SK-N-SH treated with all-trans-retinoic acid at 6 μM for 48 hours (cell line): ENCODE data around the gene FNDC7.
A peak's percentile ranks its signal among the peaks of the same experiment; 100 is the strongest.

ENCODE experiments used
- ATAC-seq: fragments of 200-7000 bp; cut with Tn5 transposase; 3 replicates; pipeline ENCODE4 v1.9.1; 2020; ENCODE audit warnings: mild to moderate bottlenecking, moderate library complexity
- ARNTL ChIP-seq: fragments of 450-650 bp; formaldehyde crosslinking; IDR thresholded peaks from 2 replicates; pipeline ENCODE4 v1.5.0; 2020; ENCODE audit warnings: low read depth, mild to moderate bottlenecking, moderate library complexity, borderline replicate concordance
- BACH2 ChIP-seq: fragments of 250-450 bp; sonication (Bioruptor Pico); IDR thresholded peaks from 2 replicates; pipeline ENCODE4 v1.9.0; 2021; ENCODE audit warnings: mild to moderate bottlenecking, borderline replicate concordance
- CSDC2 ChIP-seq: fragments of 250-450 bp; sonication (Bioruptor Pico); IDR thresholded peaks from 2 replicates; pipeline ENCODE4 v1.5.0; 2020; ENCODE audit warnings: mild to moderate bottlenecking, moderate library complexity
- CSRNP3 ChIP-seq: fragments of 250-450 bp; sonication (Bioruptor Pico); IDR thresholded peaks from 2 replicates; pipeline ENCODE4 v1.5.1; 2021; ENCODE audit warnings: mild to moderate bottlenecking, moderate library complexity
- ESRRG ChIP-seq: fragments of 250-450 bp; sonication (Bioruptor Pico); IDR thresholded peaks from 2 replicates; pipeline ENCODE4 v1.6.1; 2021; ENCODE audit warnings: mild to moderate bottlenecking
- GLIS3 ChIP-seq: fragments of 250-450 bp; sonication (Bioruptor Pico); IDR thresholded peaks from 2 replicates; pipeline ENCODE4 v1.5.0; 2020; ENCODE audit warnings: mild to moderate bottlenecking, moderate library complexity
- ISL1 ChIP-seq: fragments of 250-450 bp; sonication (Bioruptor Pico); IDR thresholded peaks from 2 replicates; pipeline ENCODE4 v2.1.2; 2022; ENCODE audit warnings: mild to moderate bottlenecking, moderate library complexity
- OSR1 ChIP-seq: fragments of 250-450 bp; sonication (Bioruptor Pico); IDR thresholded peaks from 2 replicates; pipeline ENCODE4 v1.8.0; 2022; ENCODE audit warnings: moderate library complexity, mild to moderate bottlenecking, inconsistent platforms
- PATZ1 ChIP-seq: fragments of 250-450 bp; sonication (Bioruptor Pico); IDR thresholded peaks from 2 replicates; pipeline ENCODE4 v1.8.0; 2020; ENCODE audit warnings: mild to moderate bottlenecking, moderate library complexity, borderline replicate concordance
- POU6F1 ChIP-seq: fragments of 250-450 bp; sonication (Bioruptor Pico); IDR thresholded peaks from 2 replicates; pipeline ENCODE4 v1.8.0; 2021; ENCODE audit warnings: low read depth, mild to moderate bottlenecking, moderate library complexity, borderline replicate concordance
- RARB ChIP-seq: fragments of 250-450 bp; sonication (Bioruptor Pico); IDR thresholded peaks from 2 replicates; pipeline ENCODE4 v1.8.0; 2021; ENCODE audit warnings: mild to moderate bottlenecking, moderate library complexity
- SNAI2 ChIP-seq: fragments of 250-450 bp; sonication (Bioruptor Pico); IDR thresholded peaks from 2 replicates; pipeline ENCODE4 v1.5.0; 2020; ENCODE audit warnings: mild to moderate bottlenecking, moderate library complexity
- TCF4 ChIP-seq: fragments of 250-450 bp; sonication (Bioruptor Pico); IDR thresholded peaks from 2 replicates; pipeline ENCODE4 v1.8.0; 2021; ENCODE audit warnings: mild to moderate bottlenecking, moderate library complexity, borderline replicate concordance
- TOX ChIP-seq: fragments of 250-450 bp; sonication (Bioruptor Pico); IDR thresholded peaks from 2 replicates; pipeline ENCODE4 v1.8.0; 2021; ENCODE audit warnings: mild to moderate bottlenecking, moderate library complexity, borderline replicate concordance
- ZC3H10 ChIP-seq: fragments of 250-450 bp; sonication (Bioruptor Pico); IDR thresholded peaks from 2 replicates; pipeline ENCODE4 v1.5.1; 2021; ENCODE audit warnings: mild to moderate bottlenecking, moderate library complexity
- ZFP3 ChIP-seq: fragments of 250-450 bp; sonication (Bioruptor Pico); IDR thresholded peaks from 2 replicates; pipeline ENCODE4 v1.5.0; 2020; ENCODE audit warnings: mild to moderate bottlenecking, moderate library complexity
- ZFP30 ChIP-seq: fragments of 450-650 bp; formaldehyde crosslinking; IDR thresholded peaks from 2 replicates; pipeline ENCODE4 v1.5.0; 2022; ENCODE audit warnings: mild to moderate bottlenecking, moderate library complexity
- ZNF70 ChIP-seq: fragments of 450-650 bp; formaldehyde crosslinking; IDR thresholded peaks from 2 replicates; pipeline ENCODE4 v1.5.0; 2020; ENCODE audit warnings: mild to moderate bottlenecking, moderate library complexity
- ZNF8 ChIP-seq: fragments of 450-650 bp; formaldehyde crosslinking; IDR thresholded peaks from 2 replicates; pipeline ENCODE4 v1.5.0; 2020; ENCODE audit warnings: mild to moderate bottlenecking, moderate library complexity
- TF ChIP-seq, protein P1 (sequence below): fragments of 250-450 bp; sonication (Bioruptor Pico); IDR thresholded peaks from 2 replicates; pipeline ENCODE4 v1.5.1; 2020; ENCODE audit warnings: low read depth, mild to moderate bottlenecking, moderate library complexity
- TF ChIP-seq, protein P2 (sequence below): fragments of 250-450 bp; sonication (Bioruptor Pico); IDR thresholded peaks from 2 replicates; pipeline ENCODE4 v1.5.0; 2020; ENCODE audit warnings: mild to moderate bottlenecking, moderate library complexity

The FNDC7 gene

GRCh38 chr1:108719656-108720435, 7.1 kb downstream of the FNDC7 start:
- no peak for TF ChIP-seq ZNF70
- TF ChIP-seq SNAI2, result no peak
- TF ChIP-seq ZFP30 (CRISPR knock-in tag), result no peak
- TF ChIP-seq, protein P1, sequence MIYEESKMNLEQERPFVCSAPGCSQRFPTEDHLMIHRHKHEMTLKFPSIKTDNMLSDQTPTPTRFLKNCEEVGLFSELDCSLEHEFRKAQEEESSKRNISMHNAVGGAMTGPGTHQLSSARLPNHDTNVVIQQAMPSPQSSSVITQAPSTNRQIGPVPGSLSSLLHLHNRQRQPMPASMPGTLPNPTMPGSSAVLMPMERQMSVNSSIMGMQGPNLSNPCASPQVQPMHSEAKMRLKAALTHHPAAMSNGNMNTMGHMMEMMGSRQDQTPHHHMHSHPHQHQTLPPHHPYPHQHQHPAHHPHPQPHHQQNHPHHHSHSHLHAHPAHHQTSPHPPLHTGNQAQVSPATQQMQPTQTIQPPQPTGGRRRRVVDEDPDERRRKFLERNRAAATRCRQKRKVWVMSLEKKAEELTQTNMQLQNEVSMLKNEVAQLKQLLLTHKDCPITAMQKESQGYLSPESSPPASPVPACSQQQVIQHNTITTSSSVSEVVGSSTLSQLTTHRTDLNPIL, result no peak
- no peak for TF ChIP-seq TOX (CRISPR knock-in tag)
- TF ChIP-seq ZNF8 (CRISPR knock-in tag), result no peak
- TF ChIP-seq, protein P2, sequence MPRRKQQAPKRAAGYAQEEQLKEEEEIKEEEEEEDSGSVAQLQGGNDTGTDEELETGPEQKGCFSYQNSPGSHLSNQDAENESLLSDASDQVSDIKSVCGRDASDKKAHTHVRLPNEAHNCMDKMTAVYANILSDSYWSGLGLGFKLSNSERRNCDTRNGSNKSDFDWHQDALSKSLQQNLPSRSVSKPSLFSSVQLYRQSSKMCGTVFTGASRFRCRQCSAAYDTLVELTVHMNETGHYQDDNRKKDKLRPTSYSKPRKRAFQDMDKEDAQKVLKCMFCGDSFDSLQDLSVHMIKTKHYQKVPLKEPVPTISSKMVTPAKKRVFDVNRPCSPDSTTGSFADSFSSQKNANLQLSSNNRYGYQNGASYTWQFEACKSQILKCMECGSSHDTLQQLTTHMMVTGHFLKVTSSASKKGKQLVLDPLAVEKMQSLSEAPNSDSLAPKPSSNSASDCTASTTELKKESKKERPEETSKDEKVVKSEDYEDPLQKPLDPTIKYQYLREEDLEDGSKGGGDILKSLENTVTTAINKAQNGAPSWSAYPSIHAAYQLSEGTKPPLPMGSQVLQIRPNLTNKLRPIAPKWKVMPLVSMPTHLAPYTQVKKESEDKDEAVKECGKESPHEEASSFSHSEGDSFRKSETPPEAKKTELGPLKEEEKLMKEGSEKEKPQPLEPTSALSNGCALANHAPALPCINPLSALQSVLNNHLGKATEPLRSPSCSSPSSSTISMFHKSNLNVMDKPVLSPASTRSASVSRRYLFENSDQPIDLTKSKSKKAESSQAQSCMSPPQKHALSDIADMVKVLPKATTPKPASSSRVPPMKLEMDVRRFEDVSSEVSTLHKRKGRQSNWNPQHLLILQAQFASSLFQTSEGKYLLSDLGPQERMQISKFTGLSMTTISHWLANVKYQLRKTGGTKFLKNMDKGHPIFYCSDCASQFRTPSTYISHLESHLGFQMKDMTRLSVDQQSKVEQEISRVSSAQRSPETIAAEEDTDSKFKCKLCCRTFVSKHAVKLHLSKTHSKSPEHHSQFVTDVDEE, result no peak
- no peak for TF ChIP-seq PATZ1 (CRISPR knock-in tag)
- TF ChIP-seq RARB (CRISPR knock-in tag), result no peak
- TF ChIP-seq BACH2 (CRISPR knock-in tag), result no peak
- no peak for TF ChIP-seq ZC3H10 (CRISPR knock-in tag)
- no peak for TF ChIP-seq ZFP3 (CRISPR knock-in tag)
- no peak for TF ChIP-seq CSDC2 (CRISPR knock-in tag)
- no peak for TF ChIP-seq ESRRG (CRISPR knock-in tag)
- peak; percentile 94 for ATAC-seq

GRCh38 chr1:108722292-108722691, 9.6 kb downstream of the FNDC7 start:
- no peak for ATAC-seq

More at GRCh38 chr1:108722292-108722691, 9.6 kb downstream of the FNDC7 start:
- TF ChIP-seq BACH2 (CRISPR knock-in tag), result no peak
- TF ChIP-seq ESRRG (CRISPR knock-in tag), result no peak
- TF ChIP-seq CSRNP3 (CRISPR knock-in tag), result no peak
- no peak for TF ChIP-seq RARB (CRISPR knock-in tag)
- no peak for TF ChIP-seq ZC3H10 (CRISPR knock-in tag)
- TF ChIP-seq ZNF70, result no peak
- TF ChIP-seq PATZ1 (CRISPR knock-in tag), result no peak
- TF ChIP-seq POU6F1, result no peak
- TF ChIP-seq, protein P1, result no peak
- no peak for TF ChIP-seq TCF4 (CRISPR knock-in tag)
- TF ChIP-seq ARNTL, result no peak
- no peak for TF ChIP-seq OSR1 (CRISPR knock-in tag)
- no peak for TF ChIP-seq ZFP3 (CRISPR knock-in tag)
- no peak for TF ChIP-seq GLIS3
- TF ChIP-seq ZNF8 (CRISPR knock-in tag), result no peak
- TF ChIP-seq, protein P2, result no peak
- TF ChIP-seq ISL1 (CRISPR knock-in tag), result no peak
